Heart left ventricle (tissue), 13 donors: ENCODE data around the gene DLGAP1.

Experiments used
- POLR2A ChIP-seq, 2 donors: fragments of 450-650 bp; IDR thresholded peaks; one replicate each; pipeline ENCODE4 v1.6.1; 2017; ENCODE audit warnings: antibody characterized with exemption in 2 of 2, mild to moderate bottlenecking in 2 of 2, moderate library complexity in 2 of 2
- TF ChIP-seq, protein P1 (sequence below), 12 donors: fragments of 200-600 bp; sonication (generic) in 4 of 12; IDR thresholded peaks; one replicate each; pipeline versions ENCODE4 v1.5.0 to v1.8.0; 2018 to 2022; ENCODE audit warnings: antibody characterized with exemption in 12 of 12, mild to moderate bottlenecking in 5 of 12
- donor health status: ischemic (EF 13 %, LVEDD 7.1; RV severe dilation, severe dysfunction).
- donor health status: DM: no; HTN: yes; CAD: no.
- donor health status: DM: no; HTN: no; CAD: no.
- donor health status: ischemic (EF 25% LVEDD 6.9; RV normal size, moderate dysfunction).
- donor health status: ischemic (EF 25% LVEDD 5.7; RV mildly dilated, moderate dysfunction).
- donor health status: ischemic (EF 35%, LVEDD 5.7; RV mildly dilated, moderate dysfunction).
- donor health status: nonischemic (EF 11% LVEDD 7.7; RV severe dilation, severe dysfunction).
- donor health status: DM: yes; HTN: yes; CAD: no.
- donor health status: PGD.
- donor health status: ischemic (EF 29% LVEDD 5.4; RV normal size, mild dysfunction).
- donor health status: nonischemic (EF 23%, LVEDD 6.1; RV moderate dilation, normal function).

DNA sequence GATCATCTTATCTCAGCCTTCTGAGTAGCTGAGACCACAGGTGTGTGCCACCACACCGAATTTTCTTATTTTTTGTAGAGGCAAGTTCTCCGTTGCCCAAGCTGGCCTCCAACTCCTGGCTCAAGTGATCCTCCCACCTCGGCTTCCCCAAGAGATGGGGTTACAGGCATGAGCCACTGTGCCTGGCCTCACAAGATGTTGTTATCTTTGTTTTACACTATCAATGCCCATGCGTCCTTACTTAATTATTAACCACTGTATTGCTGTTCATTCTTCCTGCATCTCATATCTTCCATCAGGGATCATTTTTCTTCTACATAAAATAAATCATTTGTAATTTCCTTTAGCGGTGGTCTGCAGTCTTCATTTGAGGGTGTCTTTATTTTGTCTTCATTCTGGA is 823.2 kb downstream of the DLGAP1 start:
- TF ChIP-seq, protein P1, sequence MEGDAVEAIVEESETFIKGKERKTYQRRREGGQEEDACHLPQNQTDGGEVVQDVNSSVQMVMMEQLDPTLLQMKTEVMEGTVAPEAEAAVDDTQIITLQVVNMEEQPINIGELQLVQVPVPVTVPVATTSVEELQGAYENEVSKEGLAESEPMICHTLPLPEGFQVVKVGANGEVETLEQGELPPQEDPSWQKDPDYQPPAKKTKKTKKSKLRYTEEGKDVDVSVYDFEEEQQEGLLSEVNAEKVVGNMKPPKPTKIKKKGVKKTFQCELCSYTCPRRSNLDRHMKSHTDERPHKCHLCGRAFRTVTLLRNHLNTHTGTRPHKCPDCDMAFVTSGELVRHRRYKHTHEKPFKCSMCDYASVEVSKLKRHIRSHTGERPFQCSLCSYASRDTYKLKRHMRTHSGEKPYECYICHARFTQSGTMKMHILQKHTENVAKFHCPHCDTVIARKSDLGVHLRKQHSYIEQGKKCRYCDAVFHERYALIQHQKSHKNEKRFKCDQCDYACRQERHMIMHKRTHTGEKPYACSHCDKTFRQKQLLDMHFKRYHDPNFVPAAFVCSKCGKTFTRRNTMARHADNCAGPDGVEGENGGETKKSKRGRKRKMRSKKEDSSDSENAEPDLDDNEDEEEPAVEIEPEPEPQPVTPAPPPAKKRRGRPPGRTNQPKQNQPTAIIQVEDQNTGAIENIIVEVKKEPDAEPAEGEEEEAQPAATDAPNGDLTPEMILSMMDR (IDR thresholded peaks at IDR 0.05) = no peak
- TF ChIP-seq POLR2A (IDR thresholded peaks at IDR 0.05) = no peak
